CD14-positive monocyte (primary cell): ENCODE measurements around the gene SNHG17. TPM values are rescaled to one million over a fixed set of nuclear protein-coding genes. Genes with fewer than 3 reads are reported as not detected.

Experiments used
- DNase-seq, 3 donors: peaks; one replicate each; pipeline ENCODE4 v3.0.0-alpha.2; 2011 to 2022
- H2AFZ ChIP-seq: 2 replicates; pipeline ENCODE4 v1.6.0; 2012; ENCODE audit warnings: mild to moderate bottlenecking, low read depth, low read length, inconsistent platforms; ENCODE audit not compliant: insufficient read depth, poor library complexity, severe bottlenecking
- H3K27ac ChIP-seq, 2 donors: 1 replicate in 1 of 2; 2 replicates in 1 of 2; pipeline ENCODE4 v1.5.1; 2012 to 2013; ENCODE audit warnings: low read length in 2 of 2, control low read depth in 1 of 2, inconsistent platforms in 1 of 2, low read depth in 1 of 2, mild to moderate bottlenecking in 1 of 2
- H3K27me3 ChIP-seq, 2 donors: one replicate each; pipeline versions ENCODE4 v1.6.0 to v1.6.1; 2011 to 2013; ENCODE audit warnings: low read length in 2 of 2; ENCODE audit not compliant: control insufficient read depth in 2 of 2, insufficient read depth in 2 of 2
- H3K36me3 ChIP-seq, 2 donors: replicated peaks in 1 of 2; 1 replicate in 1 of 2; 2 replicates in 1 of 2; pipeline versions ENCODE4 v1.5.1 to v1.6.1; 2012 to 2013; ENCODE audit warnings: low read length in 2 of 2, control low read depth in 1 of 2, inconsistent platforms in 1 of 2, mild to moderate bottlenecking in 1 of 2; ENCODE audit not compliant: insufficient read depth in 2 of 2, control insufficient read depth in 1 of 2
- H3K4me1 ChIP-seq, 2 donors: 1 replicate in 1 of 2; 2 replicates in 1 of 2; pipeline versions ENCODE4 v1.5.1 to v1.6.1; 2012 to 2013; ENCODE audit warnings: low read length in 2 of 2, control low read depth in 1 of 2, inconsistent platforms in 1 of 2, mild to moderate bottlenecking in 1 of 2, moderate library complexity in 1 of 2; ENCODE audit not compliant: insufficient read depth in 2 of 2, control insufficient read depth in 1 of 2
- H3K4me2 ChIP-seq: replicated peaks from 2 replicates; pipeline ENCODE3; 2012; ENCODE audit warnings: low read length, moderate library complexity, mild to moderate bottlenecking; ENCODE audit not compliant: poor library complexity, severe bottlenecking; ENCODE audit errors: extremely low read depth
- H3K4me3 ChIP-seq, 3 experiments: fragments of 200-600 bp in 1 of 3; sonication (generic) in 1 of 3; replicated peaks in 1 of 3; 1 replicate in 2 of 3; 2 replicates in 1 of 3; pipeline ENCODE4 v1.5.1; 2011 to 2013; ENCODE audit warnings: low read length in 3 of 3, mild to moderate bottlenecking in 3 of 3, control low read depth in 2 of 3, low read depth in 2 of 3, inconsistent platforms in 1 of 3, moderate library complexity in 1 of 3
- H3K79me2 ChIP-seq: 2 replicates; pipeline ENCODE4 v1.6.0; 2012; ENCODE audit warnings: mild to moderate bottlenecking, control low read depth, inconsistent platforms, low read length, moderate library complexity; ENCODE audit not compliant: insufficient read depth
- H3K9ac ChIP-seq: 2 replicates; pipeline ENCODE4 v1.6.0; 2017; ENCODE audit warnings: low read length, mild to moderate bottlenecking; ENCODE audit not compliant: insufficient read depth, poor library complexity, severe bottlenecking
- H3K9me3 ChIP-seq, 2 donors: replicated peaks in 1 of 2; 1 replicate in 1 of 2; 2 replicates in 1 of 2; pipeline versions ENCODE4 v1.5.1 to v1.6.1; 2012 to 2013; ENCODE audit warnings: low read length in 2 of 2, control low read depth in 1 of 2; ENCODE audit not compliant: control insufficient read depth in 1 of 2, insufficient read depth in 1 of 2
- H4K20me1 ChIP-seq: 2 replicates; pipeline ENCODE4 v1.6.0; 2012; ENCODE audit warnings: mild to moderate bottlenecking, low read length, control low read depth, moderate library complexity; ENCODE audit not compliant: insufficient read depth
- H3K27ac Mint-ChIP-seq, 7 donors: one replicate each; pipeline ENCODE4 v1.8.0; 2020; ENCODE audit warnings: mild to moderate bottlenecking in 7 of 7, mixed read lengths in 7 of 7, moderate library complexity in 6 of 7, inconsistent platforms in 2 of 7
- H3K27me3 Mint-ChIP-seq, 3 donors: one replicate each; pipeline ENCODE4 v1.8.0; 2021 to 2022; ENCODE audit warnings: low read depth in 3 of 3, mild to moderate bottlenecking in 3 of 3, mixed read lengths in 3 of 3, moderate library complexity in 3 of 3, inconsistent platforms in 1 of 3
- H3K36me3 Mint-ChIP-seq, 2 donors: one replicate each; pipeline ENCODE4 v1.8.0; 2020; ENCODE audit warnings: mixed read lengths in 2 of 2, inconsistent platforms in 1 of 2, mild to moderate bottlenecking in 1 of 2
- H3K4me1 Mint-ChIP-seq: one replicate; pipeline ENCODE4 v1.8.0; 2020; ENCODE audit warnings: mild to moderate bottlenecking, mixed read lengths
- H3K4me3 Mint-ChIP-seq, 2 donors: one replicate each; pipeline ENCODE4 v1.8.0; 2020; ENCODE audit warnings: mild to moderate bottlenecking in 2 of 2, mixed read lengths in 2 of 2, moderate library complexity in 1 of 2
- H3K9me3 Mint-ChIP-seq, 7 donors: one replicate each; pipeline ENCODE4 v1.8.0; 2020 to 2022; ENCODE audit warnings: mixed read lengths in 7 of 7, mild to moderate bottlenecking in 6 of 7, moderate library complexity in 6 of 7, inconsistent platforms in 2 of 7
- WGBS: methylation state at CpG from one replicate; pipeline ENCODE4 v1.1.5; 2013; ENCODE audit warnings: missing lambda C conversion rate; ENCODE audit not compliant: insufficient coverage; 5-methylcytosine and 5-hydroxymethylcytosine counted together
- intact Hi-C, 2 donors: fragments of 100-400 bp; cut with micrococcal nuclease; formaldehyde crosslinking; loops; one replicate each; pipeline versions ENCODE4 v1.15.0 to v1.15.1; 2023
- polyA plus RNA-seq, 3 donors: library from polyadenylated mRNA; depleted of rRNA in 1 of 3; unstranded in 2 of 3; stranded (reverse) in 1 of 3; fragments of 300-500 nt in 2 of 3; fragments of >200 nt in 1 of 3; fragmentation: Illumina TruSeq in 2 of 3; gene quantifications; 1 replicate in 2 of 3; 2 replicates in 1 of 3; pipeline ENCODE4 v1.2.3, GENCODE V29; 2012 to 2021
- TF ChIP-seq, protein P1 (sequence below): fragments of 200-600 bp; IDR thresholded peaks from one replicate; pipeline ENCODE4 v1.8.0; 2022; ENCODE audit warnings: antibody characterized with exemption, mild to moderate bottlenecking

Gene SNHG17
- polyA plus RNA-seq, 3 donors, result 10.1 to 32.4 (median 29.2) TPM

DNA sequence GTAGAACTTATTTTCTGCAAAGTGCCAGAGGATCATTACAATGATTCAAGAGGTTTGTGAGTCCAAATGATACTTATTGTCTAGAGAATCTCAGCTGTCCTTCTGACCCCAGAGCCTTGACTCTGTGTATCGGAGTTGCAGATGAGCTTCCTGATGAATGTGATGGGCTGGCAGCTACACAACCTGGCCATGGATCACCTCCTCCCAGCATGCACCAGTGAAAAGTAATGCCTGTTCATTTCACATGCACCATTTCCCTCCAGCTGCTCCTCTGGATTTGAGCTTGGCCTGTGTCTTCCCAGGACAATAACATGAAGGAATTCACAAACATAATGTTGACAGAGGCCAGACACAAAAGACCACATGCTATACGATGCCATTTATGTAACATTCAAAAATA is 30.0 kb downstream of the SNHG17 start:
- intact Hi-C loops, result loop anchor here in 1 of 2 donors (5.0 kb wide), 1 partner anchor 173 kb away; no protein-coding TSS in a partner anchor
- WGBS, result no CpG with 5 or more reads among the region's 2 CpGs
- H3K36me3 ChIP-seq, result peaks cover 0 to 4% of the 10 kb centered on the region in 2 donors

DNA sequence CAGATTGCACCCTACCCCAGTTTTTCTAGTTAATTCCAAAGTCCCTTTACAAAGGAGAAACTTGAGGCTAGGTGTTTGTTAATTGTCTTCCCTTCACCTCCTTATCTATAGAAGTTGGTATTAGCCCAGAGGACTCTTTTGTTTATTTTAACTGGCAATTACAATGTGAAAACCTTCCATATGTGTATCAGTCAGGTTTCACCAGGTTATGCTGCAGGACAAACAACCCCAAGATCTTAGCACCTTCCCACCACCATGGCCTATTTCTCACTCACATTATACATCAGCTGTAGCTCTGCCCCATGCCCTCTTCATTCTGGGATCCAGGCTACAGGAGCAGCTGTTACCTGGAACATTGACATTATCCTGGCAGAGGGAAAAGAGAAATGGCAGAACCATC is 31.1 kb downstream of the SNHG17 start:
- no peak overlapping the region for H3K27ac Mint-ChIP-seq
- H3K27me3 ChIP-seq, result no peaks in the 10 kb centered on the region
- H3K9me3 ChIP-seq, result no peaks in the 10 kb centered on the region
- no peak overlapping the region for H3K27ac ChIP-seq
- H3K4me1 ChIP-seq, result no peaks in the 10 kb centered on the region
- intact Hi-C loops, result no loop called here
- H3K4me3 Mint-ChIP-seq, result no peak overlapping the region
- no peak for DNase-seq
- H3K4me1 Mint-ChIP-seq, result no peaks in the 10 kb centered on the region
- no peak overlapping the region for H3K9ac ChIP-seq
- H3K9me3 Mint-ChIP-seq, result peaks cover 0 to 6% (median 1%) of the 10 kb centered on the region in 7 donors
- H3K27me3 Mint-ChIP-seq, result peaks cover 1 to 6% (median 4%) of the 10 kb centered on the region in 3 donors
- TF ChIP-seq, protein P1, sequence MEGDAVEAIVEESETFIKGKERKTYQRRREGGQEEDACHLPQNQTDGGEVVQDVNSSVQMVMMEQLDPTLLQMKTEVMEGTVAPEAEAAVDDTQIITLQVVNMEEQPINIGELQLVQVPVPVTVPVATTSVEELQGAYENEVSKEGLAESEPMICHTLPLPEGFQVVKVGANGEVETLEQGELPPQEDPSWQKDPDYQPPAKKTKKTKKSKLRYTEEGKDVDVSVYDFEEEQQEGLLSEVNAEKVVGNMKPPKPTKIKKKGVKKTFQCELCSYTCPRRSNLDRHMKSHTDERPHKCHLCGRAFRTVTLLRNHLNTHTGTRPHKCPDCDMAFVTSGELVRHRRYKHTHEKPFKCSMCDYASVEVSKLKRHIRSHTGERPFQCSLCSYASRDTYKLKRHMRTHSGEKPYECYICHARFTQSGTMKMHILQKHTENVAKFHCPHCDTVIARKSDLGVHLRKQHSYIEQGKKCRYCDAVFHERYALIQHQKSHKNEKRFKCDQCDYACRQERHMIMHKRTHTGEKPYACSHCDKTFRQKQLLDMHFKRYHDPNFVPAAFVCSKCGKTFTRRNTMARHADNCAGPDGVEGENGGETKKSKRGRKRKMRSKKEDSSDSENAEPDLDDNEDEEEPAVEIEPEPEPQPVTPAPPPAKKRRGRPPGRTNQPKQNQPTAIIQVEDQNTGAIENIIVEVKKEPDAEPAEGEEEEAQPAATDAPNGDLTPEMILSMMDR, result no peak
- no peak overlapping the region for H3K4me2 ChIP-seq
- peaks cover 2% of the 10 kb centered on the region in 2 donors for H3K36me3 Mint-ChIP-seq
- no peak overlapping the region for H3K4me3 ChIP-seq
- no peak overlapping the region for H2AFZ ChIP-seq
- peaks cover 0 to 4% of the 10 kb centered on the region in 2 donors for H3K36me3 ChIP-seq
- H4K20me1 ChIP-seq, result no peaks in the 10 kb centered on the region
- H3K79me2 ChIP-seq, result no peaks in the 10 kb centered on the region

More for the DNA sequence above, 30.0 kb downstream of the SNHG17 start:
- Mint-ChIP-seq H3K27ac (no peak overlapping the region), H3K4me1 (no peaks in the 10 kb centered on the region), H3K4me3 (no peak overlapping the region), H3K9me3 (peaks cover 0 to 6% (median 1%) of the 10 kb centered on the region in 7 donors), H3K36me3 (peaks cover 2% of the 10 kb centered on the region in 2 donors), H3K27me3 (peaks cover 1 to 6% (median 4%) of the 10 kb centered on the region in 3 donors)
- Histone ChIP-seq H4K20me1 (no peaks in the 10 kb centered on the region), H3K79me2 (no peaks in the 10 kb centered on the region), H3K27me3 (no peaks in the 10 kb centered on the region), H3K4me3 (no peak overlapping the region), H3K4me2 (no peak overlapping the region), H2AFZ (no peak overlapping the region), H3K4me1 (no peaks in the 10 kb centered on the region), H3K9ac (no peak overlapping the region), H3K9me3 (no peaks in the 10 kb centered on the region), H3K27ac (no peak overlapping the region)
- no peak for DNase-seq
- TF ChIP-seq, protein P1, result no peak
